ENCODE data around the gene SLIT3.

DNA sequence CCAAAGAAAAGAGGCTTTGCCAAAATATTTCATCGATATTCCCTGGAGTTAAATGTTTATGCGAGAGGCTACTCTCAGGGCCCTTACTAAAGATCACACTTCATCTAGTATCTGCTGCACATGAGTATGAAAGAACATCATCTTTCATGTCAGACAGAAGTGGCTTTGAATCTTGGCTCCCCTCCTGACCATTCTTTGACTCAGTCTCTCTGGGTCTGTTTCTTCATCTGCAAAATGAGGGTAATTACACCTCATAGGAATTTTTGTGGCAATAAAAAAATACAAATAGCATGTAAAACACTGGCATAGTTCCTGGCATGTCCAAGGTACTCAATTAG is 58.1 kb downstream of the SLIT3 start:
- TF ChIP-seq GATA2 (IDR thresholded peaks at IDR 0.05; ENCODE audit: low read depth, low read length) (no peak), GATA3 (IDR thresholded peaks at IDR 0.05; ENCODE audit: low read depth, low read length) (no peak)

All from SH-SY5Y (cell line).